Activated CD4-positive, CD25-positive, alpha-beta regulatory T cell treated with anti-CD3 and anti-CD28 coated beads, Interleukin-2, amount 50 U/mL, for 24 hours (primary cell): ENCODE results near the gene ADIPOR1.
A peak's percentile ranks its signal among the peaks of the same experiment; 100 is the strongest.
"Not testable (repeated sequence)": the region's sequence is repeated elsewhere in the genome, so short reads cannot be mapped to it uniquely, and the experiment has no call there.

Source experiments
- ATAC-seq, 2 donors: fragments of 150-1000 bp; cut with Tn5 transposase; one replicate each; pipeline ENCODE4 v1.10.0; 2021; ENCODE audit warnings: mild to moderate bottlenecking in 1 of 2, moderate library complexity in 1 of 2

The ADIPOR1 gene

DNA sequence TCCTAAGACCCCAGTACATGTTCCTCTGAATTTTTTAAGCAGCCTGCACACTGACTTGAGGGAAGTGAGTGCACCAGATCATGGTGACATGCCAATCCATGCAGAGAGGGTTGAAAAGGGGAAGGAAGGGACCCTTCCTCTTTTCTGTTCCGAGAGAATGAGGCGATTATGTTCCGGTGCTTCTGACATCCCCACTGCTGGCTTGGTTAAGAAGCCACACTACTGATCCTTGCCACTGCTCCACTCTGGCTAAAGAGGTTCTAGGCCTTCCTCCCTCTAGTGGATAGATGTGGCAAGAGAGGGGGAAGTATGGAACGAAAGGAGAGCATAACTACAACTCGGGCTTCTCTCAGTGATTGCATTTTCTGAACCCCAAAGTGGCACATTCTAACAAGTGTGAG, 10.8 kb upstream of the ADIPOR1 start:
- peak; percentile 34 to 50 for ATAC-seq

DNA sequence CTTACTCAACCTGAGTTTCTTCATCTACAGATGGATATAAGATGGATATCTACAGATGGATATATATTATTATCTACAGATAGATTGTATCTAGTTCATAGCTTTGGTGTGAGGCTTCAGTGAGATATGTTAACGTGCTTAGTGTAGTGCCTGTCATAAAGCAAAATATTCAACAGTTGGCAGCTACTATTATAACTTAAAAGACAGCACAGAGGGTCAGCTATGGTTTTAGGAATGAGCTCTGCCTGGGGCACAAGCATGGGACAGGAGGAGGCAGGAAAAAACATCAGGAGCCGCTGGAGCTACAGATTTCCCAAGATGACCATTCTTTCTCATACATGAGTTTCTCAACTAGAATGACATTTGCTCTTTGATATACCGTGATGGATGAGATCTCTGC, 10.2 kb upstream of the ADIPOR1 start:
- ATAC-seq, result no peak

DNA sequence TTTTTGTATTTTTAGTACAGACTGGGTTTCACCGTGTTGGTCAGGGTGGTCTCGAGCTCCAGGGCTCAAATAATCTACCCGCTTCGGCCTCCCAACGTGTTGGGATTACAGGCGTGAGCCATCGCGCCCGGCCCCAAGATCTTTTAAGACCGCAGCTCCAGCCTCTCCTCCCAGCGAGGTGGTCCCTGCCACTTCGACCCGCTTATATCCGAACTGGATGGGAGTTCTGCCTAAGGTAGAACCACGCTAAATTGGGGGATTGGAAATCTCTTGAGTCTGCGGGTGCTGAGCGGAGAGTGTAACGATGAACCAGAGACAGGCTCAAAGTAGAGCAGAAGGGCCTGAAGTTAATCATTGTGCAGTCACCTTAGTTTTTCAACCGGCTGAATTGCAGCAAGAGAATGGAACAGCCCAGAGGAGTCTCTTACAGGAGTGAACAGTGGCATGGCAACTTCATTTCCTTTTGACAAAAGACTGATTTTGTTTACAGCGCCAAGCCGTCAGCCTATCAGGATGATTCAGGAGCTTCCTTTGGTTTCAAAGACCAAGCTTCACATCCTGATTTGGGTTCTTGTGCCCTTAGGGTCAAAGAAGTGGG, 9.7 kb upstream of the ADIPOR1 start:
- ATAC-seq, result peak in 1 of 2 donors; percentile 1

DNA sequence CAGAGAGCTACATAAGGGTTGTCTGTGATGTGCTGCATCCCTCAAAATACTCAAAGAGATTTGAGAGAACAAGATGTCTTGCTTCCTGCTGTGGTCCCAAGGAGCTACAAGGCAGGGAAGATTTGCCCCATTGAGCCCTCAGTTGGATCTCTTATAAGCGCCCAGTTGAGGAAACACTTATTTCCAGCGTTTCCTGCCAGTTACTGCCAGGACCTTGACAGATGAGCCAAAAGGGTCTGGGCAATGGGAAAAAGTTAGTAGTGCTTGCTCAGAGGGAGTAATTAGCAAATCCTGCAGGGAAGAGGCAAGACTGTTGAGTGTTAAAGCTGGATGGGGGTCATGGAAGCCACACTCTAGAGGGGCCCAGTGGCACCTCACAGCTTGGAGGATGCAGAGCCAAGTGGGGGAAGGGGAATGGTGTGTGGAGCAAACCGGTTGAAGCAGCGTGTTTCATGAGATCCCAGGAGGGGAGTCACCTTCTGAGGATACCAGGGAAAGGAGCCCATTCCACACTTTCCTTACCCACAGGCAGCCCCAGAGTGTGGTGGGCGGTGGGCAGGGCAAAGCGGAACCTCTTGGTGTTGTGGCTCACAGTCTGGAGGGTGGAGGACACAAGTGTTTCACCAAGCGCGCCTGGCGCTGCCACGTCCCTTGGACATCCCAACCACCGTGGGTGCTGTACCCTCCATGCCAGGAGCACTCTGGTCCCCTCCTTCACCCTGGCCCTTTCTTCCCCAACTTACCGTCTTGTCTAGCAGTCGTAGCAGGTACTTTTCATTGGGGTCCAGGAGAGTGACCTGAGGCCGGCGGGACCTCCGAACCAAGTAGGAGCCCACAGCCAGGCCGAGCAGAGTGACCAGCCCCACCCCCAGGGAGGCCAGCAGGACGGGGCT, 8.1 kb upstream of the ADIPOR1 start:
- no peak for ATAC-seq

DNA sequence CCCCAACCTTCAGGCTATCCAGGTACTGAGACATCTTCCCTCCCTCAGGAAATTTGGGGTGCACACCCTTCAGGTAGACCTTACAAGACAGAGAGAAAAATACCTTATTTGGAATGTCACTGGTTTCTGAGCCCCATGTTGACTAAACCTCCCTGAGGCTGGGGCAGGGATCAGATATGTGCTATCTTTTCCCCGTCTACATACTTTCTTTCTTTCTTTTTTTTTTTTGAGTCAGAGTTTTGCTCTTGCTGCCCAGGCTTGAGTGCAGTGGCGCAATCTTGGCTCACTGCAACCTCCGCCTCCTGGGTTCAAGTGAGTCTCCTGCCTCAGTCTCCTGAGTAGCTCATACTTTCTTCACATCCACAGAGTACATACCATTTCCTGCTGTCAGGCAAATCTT, 7.3 kb upstream of the ADIPOR1 start:
- ATAC-seq, result no peak

DNA sequence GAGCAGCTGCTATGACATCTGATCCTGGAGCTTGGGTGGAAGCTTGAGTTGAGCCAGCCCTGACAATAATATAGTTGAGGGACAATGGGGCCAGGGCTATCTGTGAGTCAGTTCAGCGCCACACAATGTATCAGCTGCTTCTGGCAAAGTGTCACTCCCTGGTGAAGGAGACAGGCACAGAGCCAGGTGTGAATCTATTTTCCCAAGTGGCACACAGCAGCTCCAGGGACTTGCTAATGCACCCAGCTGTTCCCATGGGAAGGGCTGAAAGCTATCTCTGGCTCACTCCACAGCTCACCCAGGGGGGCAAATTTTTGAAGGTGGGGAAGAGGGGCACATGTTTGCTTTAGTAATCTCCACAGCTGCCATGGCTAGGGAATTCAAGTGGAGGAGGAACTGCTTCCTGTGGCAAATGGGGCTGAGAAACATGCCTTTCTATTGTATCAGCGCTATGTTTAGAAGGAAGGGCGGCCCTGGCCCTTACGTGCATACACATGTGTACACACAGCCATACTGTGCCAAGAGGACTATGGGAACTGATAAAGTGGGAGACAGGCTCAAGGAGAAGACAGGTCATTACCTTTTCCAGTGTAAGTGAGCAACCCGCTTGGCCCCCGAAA, 6.8 kb upstream of the ADIPOR1 start:
- no peak for ATAC-seq

DNA sequence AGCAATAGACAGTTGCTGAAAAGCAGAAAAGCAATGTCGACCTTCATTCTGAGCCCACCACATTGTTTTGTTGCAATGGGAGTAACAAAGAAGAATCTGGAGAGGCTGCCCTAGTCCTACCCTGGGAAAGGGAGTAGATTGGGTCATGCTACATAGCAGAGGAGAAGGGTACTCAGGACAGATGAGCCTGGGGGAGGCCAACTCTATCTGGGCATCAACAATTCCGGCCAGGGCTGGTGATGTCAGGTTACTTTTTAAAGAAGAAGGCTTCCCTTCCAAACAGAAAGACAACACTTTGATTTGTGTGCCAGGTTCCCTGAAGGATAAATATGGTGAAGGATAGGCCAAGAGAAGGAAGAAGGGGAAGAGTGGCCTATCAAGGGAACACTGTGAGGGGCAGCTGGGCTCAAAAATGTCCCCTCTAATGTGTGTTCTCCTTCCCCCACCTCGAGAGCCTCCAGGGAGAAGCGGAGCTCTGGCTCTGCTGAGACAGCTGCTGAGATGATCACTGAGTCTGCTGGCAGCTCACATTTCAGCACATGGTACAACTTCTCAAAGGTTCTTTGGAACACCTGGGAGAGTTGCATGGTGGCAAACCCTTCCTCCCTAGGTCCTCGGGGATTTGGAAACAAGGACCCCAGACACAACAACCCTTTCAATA, 3.2 kb upstream of the ADIPOR1 start:
- no peak for ATAC-seq

DNA sequence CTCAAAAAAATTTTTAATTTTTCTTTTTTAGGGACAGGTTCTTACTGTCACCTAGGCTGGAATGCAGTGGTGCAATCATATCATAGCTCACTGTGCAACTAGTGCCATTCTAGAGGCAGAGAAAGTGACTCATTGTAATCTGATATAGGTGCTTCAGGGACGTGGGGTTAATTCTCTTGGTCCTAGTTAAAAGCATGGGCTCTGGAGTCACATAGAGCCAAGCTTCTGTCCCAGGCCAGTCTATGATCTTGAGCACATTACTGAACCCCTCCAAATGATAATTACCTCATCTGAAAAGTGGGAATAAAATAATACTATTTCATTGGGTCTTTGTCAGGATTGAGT, 1.1 kb upstream of the ADIPOR1 start:
- ATAC-seq, result no peak

DNA sequence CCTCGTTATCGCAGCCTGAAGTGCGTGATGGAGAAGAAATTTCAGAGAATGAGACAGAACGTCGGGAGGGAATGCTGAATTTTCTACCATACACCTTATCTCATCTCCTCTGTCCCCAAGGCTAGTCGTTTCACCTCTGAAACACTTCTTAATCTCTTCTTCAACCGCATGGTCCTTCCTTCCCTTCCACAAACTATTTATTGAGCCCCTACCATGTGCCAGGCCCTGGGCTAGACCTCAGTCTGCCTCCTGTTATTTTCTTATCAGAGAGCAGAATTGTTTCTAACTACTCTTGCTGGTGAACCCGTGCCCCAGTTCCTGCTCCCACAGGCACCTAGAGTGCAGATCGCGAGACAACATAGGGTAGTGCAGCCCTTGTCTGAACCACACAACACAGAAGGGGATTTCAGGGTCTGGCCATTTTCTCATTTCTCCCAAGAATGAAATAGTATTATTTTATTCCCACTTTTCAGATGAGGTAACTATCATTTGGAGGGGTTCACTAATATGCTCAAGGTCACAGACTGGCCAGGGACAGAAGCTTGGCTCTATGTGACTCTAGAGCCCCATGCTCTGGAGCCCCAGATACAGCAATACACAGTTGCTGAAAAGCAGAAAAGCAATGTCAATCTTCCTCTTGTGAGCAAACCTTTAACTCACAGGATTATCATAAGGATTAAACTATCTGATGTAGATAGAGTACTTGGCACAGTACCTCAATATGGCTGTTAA, 598 bp upstream of the ADIPOR1 start:
- no peak for ATAC-seq

DNA sequence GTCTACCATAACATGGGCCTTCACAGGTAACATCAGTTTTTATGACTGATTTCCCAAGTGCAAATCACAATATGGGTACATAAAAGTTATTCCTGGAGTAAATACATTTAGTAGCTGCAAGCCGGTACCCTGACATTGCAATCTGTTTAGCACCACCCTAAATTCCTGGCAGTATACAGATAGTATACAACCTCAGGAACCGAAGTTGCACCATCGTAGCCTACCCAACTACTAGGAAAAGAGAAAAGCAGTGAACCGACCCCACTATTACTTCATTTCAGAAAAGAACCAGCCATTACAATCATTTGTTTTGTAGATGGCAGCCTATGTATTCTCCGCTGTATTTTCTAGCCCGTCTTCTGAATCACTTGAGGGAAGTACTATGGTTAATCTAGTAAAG, 1.1 kb downstream of the ADIPOR1 start:
- no peak for ATAC-seq

DNA sequence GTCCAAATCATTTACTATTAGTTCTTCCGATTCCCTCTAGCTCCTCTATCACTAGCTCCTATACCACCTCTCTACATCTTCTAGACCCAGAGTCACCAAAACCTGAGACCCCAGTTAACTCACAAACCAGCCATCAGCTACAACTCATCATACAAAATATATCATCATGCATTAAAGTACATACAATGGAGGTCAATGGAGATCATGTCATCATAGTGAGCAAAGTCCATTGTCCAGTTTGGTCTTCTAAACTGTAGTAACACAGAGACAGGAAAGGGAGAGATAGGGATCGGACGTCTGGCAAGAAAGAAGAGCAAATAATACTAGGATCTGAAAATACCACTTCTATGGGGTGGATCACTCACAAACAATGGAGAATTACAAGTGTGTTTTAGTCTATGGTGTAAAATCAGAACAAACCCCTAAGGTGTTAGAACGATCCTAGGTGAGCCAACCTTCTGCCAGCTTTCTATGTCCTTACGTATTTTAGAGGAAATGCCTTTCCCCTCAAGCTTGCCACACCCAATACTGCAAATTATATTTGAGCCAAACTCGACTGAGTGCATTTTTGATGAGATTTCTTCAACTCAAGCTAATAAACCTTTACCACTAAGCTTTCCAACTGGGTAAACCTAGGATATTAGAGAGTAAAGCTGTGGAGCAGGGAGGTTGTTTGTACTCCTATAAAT, 3.9 kb downstream of the ADIPOR1 start:
- ATAC-seq, result no peak

DNA sequence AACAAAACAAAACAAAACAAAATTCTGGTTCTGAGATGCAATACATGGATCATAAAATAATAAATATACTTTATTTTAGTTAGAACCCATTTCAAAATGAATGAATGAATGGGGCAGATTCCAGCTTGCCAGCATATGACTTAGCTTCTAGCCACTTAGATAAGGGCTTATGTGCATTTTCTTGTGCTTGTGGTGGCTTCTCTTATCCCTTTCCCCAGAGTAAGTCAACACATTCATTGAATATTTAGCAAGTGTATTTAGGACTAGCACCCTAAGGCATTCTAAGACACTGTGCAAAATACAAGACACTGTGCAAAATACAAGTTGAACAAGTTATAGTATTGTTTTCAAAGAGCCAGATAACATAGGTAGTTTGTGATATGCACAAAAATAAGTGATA, 4.7 kb downstream of the ADIPOR1 start:
- no peak for ATAC-seq

DNA sequence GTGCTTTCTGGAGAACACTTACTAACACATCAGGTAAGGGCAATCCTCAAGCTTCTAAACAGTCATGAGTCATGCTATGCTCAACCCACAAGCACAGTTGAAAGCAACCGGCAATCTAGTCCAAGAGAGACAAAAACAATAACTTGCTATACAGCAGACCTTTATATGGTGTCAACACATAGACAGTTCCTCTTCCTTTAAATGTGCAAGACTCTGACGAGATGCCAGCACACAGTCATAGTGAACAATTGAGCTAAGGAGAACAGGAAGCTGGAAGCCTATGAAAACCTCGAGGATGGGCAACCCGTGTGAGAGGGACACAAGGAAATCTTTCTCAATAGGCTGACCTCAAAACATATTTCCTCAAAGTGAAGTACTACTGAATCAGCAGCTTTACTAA, 5.3 kb downstream of the ADIPOR1 start:
- peak; percentile 50 to 76 for ATAC-seq

DNA sequence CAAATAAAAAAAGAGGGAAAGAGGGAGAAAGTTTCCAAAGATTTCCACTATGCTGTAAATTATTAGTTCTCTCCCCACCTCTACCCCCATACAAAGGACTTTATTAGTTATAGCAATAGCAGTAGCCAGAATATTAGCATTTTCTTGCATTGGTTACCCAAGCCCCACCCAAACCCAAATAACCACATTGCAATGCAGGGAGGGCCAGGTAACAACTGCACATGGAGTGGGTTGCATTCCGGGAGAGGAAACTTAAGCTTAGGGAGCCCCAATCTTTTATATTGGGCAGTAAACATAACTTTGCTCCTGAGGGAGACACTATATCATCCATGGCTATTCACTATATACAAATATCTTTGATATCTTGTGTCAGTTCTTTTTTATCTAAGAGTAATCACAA, 6.0 kb downstream of the ADIPOR1 start:
- ATAC-seq, result no peak

DNA sequence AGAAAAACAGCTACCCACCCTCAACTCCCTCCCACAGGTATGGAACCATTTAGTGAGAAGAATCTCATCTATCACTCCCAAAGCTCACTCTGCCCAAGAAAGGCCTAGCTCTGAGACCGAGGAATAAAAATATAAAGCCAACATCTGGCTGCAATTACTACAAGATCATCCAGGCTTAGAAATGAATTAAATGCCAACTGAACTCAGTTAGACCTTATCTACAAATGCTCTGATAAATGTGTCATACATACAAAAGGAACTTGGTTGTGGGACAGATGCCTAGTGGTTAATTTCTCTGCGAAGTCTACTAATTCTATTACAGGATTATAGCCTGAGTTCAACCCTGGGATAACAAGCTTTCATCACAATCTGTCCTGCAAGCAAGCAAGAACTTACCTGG, 6.7 kb downstream of the ADIPOR1 start:
- ATAC-seq, result no peak

DNA sequence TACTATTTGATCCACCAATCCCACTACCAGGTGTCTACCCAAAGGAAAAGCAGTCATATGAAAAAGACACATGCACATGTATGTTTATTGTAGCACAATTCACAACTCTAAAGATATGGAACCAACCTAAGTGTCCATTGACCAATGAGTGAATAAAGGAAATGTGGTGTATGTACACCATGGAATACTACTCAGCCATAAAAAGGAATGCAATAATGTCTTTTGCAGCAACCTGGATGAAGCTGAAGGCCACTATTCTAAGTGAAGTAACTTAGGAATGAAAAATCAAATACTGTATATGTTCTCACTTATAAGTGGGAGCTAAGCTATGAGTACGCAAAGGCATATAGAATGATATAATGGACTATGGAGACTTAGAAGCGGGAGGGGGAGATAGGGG, 12.6 kb downstream of the ADIPOR1 start:
- ATAC-seq, result no peak

DNA sequence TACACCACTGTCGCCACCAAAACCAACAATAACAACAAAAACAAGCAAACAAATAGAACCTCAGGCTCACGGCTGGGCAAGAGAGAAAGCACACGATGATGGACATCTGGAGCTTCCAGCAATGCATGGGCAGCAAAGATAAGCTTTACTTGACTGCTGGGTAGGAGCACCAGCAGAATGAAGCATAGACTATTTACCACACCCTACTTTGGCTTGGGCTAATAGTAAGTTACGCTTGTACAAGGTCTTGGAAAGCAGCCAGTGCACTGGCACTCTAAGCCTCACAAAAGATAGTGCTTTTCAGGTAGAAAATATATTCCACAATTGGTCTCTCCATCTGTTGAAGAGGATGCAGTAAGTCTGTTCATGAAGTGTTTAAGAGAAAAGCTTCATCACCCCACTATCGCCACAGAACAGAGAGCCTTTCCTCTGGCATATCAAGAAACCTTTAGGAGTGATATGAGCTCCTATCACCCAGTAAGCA, 13.6 kb downstream of the ADIPOR1 start:
- no peak for ATAC-seq

DNA sequence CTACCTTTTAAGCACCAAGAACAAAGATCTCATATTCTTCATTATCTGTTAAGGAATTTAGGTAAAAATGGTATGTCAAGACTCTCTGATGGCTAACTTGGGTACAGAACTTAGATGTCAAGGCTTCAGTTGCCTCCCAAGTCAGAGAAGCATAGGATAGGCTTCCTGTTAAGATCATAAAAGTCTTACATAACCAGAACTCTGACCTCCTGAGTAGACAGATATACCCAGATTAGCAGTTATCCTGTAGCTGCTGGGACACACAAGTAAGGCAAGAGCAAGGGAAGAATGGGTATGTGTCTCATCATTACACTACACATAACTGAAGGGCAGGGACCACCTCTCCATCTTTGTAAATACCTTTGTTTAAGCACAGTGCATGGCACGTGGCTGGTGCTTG, 15.7 kb downstream of the ADIPOR1 start:
- ATAC-seq, result no peak

DNA sequence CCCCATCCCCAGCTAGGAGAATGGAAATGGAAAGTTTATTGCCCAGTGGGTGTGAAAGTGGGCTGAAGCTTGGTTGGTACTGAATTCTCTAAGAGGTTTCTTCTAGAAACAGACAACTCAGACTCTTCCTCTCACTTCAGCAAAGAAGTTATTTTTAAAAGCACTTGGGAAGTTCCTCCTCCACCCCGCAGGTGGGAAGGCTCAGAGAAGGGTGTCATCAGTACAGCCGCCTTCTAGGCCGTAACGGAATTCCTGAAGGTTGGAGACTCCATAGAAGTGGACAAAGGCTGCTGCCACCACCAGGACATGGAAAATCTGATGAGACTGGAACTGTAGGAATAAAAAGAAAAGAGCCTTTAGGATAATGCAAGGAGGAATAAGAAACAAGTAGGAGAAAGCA, 16.7 kb downstream of the ADIPOR1 start:
- no peak for ATAC-seq

DNA sequence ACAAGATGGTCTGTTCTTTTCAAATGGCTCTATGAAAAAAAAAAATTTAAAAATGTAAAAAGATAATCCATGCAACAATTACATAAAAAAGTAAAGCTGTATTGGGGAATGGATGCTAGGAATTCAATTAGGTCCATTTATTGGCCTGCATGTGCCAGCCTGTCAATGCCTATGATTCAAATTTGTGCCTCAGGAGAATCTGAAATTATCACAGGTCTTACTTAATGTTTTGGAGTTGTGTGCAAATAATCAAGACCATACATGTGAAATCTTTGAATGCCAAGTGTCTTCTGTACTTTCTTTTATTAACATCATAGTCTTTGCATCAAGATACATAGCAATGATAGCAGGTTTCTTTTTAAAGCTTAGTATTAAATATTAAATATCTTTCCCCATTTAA, 17.6 kb downstream of the ADIPOR1 start:
- no peak for ATAC-seq

DNA sequence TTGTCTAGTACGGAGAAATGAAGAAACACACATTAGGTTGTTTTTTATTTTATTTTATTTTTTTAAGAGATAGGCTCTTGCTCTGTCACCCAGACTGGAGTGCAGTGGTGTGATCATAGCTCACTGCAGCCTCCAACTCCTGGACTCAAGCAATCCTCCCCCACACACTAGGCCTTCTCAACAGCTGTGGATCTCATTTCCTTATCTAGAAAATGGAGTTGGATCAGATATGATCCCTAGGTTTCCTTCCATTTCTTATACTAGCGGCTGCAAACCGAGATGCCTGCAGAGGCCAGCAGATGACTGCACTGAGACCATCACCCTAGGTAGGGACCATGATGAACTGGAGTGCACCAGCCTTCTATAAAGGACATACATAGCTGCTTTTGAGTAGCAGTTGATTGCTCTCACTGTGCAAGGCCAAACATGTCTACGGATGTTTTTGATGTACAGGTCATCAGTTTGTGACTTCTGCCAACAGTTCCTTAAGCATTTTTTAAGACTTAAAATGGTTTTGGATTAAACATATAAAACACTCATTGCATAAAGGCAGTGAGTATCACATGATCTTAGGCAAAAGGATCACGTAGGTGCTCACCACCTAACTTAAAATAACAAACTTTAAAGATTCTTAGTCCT, 19.7 kb downstream of the ADIPOR1 start:
- ATAC-seq, result no peak

DNA sequence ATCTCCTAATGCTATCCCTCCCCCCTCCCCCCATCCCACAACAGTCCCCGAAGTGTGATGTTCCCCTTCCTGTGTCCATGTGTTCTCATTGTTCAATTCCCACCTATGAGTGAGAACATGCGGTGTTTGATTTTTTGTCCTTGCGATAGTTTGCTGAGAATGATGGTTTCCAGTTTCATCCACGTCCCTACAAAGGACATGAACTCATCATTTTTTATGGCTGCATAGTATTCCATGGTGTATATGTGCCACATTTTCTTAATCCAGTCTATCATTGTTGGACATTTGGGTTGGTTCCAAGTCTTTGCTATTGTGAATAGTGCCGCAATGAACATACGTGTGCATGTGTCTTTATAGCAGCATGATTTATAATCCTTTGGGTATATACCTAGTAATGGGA, 21.7 kb downstream of the ADIPOR1 start:
- ATAC-seq, result not testable (repeated sequence)
